H1 (cell line): ENCODE data around the gene B9D1.

Experiments used
- EP300 ChIP-seq, 2 experiments: IDR thresholded peaks; 1 replicate in 1 of 2; 2 replicates in 1 of 2; pipeline ENCODE4 v1.6.1; 2011 to 2012; ENCODE audit warnings: low read depth in 2 of 2, low read length in 2 of 2, mild to moderate bottlenecking in 2 of 2, borderline replicate concordance in 1 of 2, inconsistent platforms in 1 of 2, moderate library complexity in 1 of 2
- EZH2 ChIP-seq: fragments of 200-600 bp; sonication (generic); IDR thresholded peaks from 2 replicates; pipeline ENCODE4 v1.7.1; 2012; ENCODE audit warnings: low read depth, mild to moderate bottlenecking, moderate library complexity, low read length, inconsistent platforms; ENCODE audit not compliant: severe bottlenecking
- HDAC6 ChIP-seq: IDR thresholded peaks from one replicate; pipeline ENCODE4 v1.7.1; 2012; ENCODE audit warnings: low read depth, mild to moderate bottlenecking, inconsistent platforms, low read length, moderate library complexity
- POLR2A ChIP-seq, 2 experiments: IDR thresholded peaks; 1 replicate in 1 of 2; 2 replicates in 1 of 2; pipeline ENCODE4 v1.6.1; 2011; ENCODE audit warnings: low read depth in 2 of 2, low read length in 2 of 2, mild to moderate bottlenecking in 2 of 2; ENCODE audit errors: control extremely low read depth in 1 of 2
- SP1 ChIP-seq: IDR thresholded peaks from 2 replicates; pipeline ENCODE4 v1.6.1; 2011; ENCODE audit warnings: low read depth, low read length
- SRF ChIP-seq: IDR thresholded peaks from 2 replicates; pipeline ENCODE4 v1.6.1; 2011; ENCODE audit warnings: mild to moderate bottlenecking, low read depth, low read length, moderate library complexity
- TF ChIP-seq, protein P1 (sequence below), 3 experiments: IDR thresholded peaks; 1 replicate in 2 of 3; 2 replicates in 1 of 3; pipeline versions ENCODE4 v1.5.1 to v1.6.1; 2011; ENCODE audit warnings: low read length in 3 of 3, mild to moderate bottlenecking in 3 of 3, inconsistent platforms in 2 of 3, low read depth in 1 of 3, moderate library complexity in 1 of 3; ENCODE audit not compliant: insufficient read depth in 1 of 3; ENCODE audit errors: control extremely low read depth in 1 of 3
- TF ChIP-seq, protein P2 (sequence below): IDR thresholded peaks from 2 replicates; pipeline ENCODE4 v1.6.1; 2011; ENCODE audit warnings: low read depth, mild to moderate bottlenecking, low read length; ENCODE audit not compliant: insufficient read depth

GRCh38 chr17:19365833-19366636 is 3.5 kb upstream of the B9D1 start:
- TF ChIP-seq, protein P1, sequence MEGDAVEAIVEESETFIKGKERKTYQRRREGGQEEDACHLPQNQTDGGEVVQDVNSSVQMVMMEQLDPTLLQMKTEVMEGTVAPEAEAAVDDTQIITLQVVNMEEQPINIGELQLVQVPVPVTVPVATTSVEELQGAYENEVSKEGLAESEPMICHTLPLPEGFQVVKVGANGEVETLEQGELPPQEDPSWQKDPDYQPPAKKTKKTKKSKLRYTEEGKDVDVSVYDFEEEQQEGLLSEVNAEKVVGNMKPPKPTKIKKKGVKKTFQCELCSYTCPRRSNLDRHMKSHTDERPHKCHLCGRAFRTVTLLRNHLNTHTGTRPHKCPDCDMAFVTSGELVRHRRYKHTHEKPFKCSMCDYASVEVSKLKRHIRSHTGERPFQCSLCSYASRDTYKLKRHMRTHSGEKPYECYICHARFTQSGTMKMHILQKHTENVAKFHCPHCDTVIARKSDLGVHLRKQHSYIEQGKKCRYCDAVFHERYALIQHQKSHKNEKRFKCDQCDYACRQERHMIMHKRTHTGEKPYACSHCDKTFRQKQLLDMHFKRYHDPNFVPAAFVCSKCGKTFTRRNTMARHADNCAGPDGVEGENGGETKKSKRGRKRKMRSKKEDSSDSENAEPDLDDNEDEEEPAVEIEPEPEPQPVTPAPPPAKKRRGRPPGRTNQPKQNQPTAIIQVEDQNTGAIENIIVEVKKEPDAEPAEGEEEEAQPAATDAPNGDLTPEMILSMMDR (IDR thresholded peaks at IDR 0.05; ENCODE audit: control extremely low read depth in 1 of 3, insufficient read depth in 1 of 3, low read depth in 1 of 3, low read length in 3 of 3): no peak
- TF ChIP-seq EP300 (IDR thresholded peaks at IDR 0.05; ENCODE audit: borderline replicate concordance in 1 of 2, low read depth in 2 of 2, low read length in 2 of 2) (no peak), SRF (no peak), EZH2 (no peak), SP1 (no peak), HDAC6 (no peak), POLR2A (IDR thresholded peaks at IDR 0.05; ENCODE audit: control extremely low read depth in 1 of 2, low read depth in 2 of 2, low read length in 2 of 2) (no peak)
- TF ChIP-seq, protein P2, sequence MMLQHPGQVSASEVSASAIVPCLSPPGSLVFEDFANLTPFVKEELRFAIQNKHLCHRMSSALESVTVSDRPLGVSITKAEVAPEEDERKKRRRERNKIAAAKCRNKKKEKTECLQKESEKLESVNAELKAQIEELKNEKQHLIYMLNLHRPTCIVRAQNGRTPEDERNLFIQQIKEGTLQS: no peak
